Embryonic facial prominence (tissue), 1 donor: ENCODE results near the gene SEC16B.

Experiments
- DNase-seq: peaks from one replicate; pipeline ENCODE4 v3.0.0-alpha.2; 2016; ENCODE audit errors: extremely low spot score

Gene SEC16B

DNA sequence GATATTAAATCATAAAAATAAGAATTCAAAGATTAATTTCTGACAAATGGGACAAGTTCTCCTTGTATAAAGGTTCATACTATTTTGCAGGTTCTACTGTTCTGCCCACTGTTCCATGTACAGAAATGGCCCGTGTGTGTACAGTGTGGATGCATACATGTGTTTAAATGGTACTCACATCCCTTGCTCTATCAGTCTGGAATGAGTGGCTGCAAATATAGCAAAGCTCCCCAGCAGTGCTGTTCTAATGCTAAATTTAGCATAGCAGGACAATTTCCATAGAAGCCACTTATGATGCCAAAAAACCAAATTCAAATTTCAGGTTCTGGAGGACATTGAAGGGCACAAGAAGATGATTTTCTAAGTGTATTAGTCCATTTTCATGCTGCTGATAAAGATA is 9.4 kb upstream of the SEC16B start:
- no peak for DNase-seq

DNA sequence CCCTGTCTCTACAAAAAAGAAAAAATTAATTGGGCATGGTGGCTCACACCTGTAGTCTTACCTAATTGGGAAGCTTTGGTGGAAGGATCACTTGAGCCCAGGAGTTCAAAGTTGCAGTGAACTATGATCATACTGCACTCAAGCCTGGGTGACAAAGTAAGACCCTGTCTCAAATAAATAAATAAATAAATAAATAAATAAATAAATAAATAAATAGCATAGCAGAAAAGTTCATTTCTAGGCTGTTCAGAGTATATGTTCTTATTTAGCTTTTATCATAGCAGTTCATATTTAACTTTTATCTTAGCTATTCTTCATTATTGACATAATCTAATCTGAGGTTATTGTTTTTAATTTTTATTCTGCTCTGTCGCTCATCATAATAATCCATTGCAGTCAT is 8.7 kb upstream of the SEC16B start:
- DNase-seq, result no peak

DNA sequence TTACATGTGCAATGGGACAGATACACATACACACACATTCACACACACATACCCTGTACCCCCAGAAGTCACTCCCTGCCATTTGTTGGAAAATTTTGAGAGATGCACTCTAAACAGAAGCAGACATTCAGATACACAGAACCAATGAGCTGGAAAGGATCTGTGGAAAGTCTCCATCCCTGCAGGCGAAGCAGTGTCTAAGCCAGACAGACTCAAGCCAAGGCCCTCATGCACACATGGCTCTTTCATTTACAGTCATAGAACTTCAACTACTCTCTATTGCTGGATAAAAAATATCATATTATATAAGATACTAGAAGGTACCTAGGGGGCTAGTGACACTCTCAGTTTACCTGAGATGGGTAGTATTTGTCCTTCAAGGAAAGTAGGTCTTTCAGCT is 7.3 kb upstream of the SEC16B start:
- DNase-seq, result no peak

DNA sequence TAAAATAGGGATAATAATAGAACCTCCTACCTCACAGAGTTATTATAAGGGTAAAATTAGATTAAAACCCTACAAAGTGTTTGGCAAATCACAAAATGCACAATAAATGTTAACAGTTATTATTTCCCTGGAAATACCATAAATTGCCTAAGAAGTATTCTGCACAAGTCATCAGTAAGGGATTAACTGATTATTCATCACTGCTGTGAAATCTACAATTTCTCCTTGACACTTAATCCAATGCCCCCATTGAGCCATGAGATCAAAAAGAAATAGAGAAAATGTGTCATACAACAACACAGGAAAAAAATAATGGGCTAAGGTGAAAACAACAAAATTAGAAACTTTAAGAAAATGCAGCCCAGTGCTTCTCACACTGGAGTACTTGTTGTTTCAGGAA is 6.7 kb upstream of the SEC16B start:
- DNase-seq, result no peak

DNA sequence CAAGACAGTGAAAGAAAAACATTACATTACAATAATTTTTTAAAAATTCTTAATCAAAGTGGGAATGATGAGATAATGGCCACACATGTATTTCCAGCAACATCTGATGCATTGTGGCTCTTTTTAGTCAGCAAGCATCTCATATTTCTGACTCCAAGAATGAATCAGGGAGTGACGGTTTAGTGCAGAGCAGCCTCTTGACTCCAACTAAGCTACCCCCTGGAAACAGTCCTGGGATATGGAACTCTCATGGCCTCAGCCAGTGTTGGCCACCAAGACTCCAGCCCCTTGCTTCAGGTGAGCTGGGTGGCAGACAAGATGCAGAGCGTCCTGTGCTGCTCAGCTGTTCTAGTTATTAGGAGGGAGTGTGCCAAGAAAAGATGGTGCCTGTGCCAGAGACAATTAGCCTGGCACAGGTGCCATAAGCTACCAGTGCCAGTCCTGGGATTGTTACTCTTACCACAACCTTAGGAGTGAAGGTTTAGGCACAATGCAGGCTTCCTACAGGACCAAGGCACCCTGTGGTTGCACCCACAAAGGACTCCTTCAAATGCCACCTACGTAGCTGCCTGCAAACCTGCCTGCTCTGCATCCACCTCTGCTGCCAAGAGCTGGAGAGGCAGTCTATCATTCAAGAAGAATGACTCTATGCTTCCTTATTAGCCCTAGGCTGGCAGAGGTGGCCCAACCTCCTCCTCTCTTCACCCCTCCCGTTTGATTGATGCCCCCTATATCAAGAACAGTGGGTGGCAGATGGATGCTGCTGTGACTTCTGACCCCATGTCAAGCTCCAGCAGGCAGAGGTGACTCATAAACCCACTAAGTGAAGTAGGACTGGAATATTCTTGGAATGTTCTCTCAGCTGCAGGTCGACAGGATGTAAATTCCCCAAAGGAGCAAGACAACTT is 6.0 kb upstream of the SEC16B start:
- no peak for DNase-seq

DNA sequence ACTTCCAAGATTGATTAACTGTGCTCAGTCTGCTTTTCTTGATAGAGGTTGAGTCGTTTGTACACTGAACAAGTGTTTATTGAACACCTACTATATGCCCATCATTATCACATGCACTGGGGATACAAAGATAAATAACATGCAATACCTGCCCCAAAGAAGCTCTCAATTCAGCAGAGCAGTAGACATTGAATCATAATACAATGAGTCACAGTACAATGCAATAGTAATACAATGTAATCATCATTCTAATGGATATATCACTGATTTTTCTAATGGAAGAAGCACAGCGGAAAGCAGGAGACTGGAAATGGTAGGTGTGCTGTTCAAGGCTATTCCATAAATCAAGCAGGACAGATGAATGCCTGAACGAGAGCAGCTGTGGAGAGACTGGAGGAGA is 3.7 kb upstream of the SEC16B start:
- no peak for DNase-seq

DNA sequence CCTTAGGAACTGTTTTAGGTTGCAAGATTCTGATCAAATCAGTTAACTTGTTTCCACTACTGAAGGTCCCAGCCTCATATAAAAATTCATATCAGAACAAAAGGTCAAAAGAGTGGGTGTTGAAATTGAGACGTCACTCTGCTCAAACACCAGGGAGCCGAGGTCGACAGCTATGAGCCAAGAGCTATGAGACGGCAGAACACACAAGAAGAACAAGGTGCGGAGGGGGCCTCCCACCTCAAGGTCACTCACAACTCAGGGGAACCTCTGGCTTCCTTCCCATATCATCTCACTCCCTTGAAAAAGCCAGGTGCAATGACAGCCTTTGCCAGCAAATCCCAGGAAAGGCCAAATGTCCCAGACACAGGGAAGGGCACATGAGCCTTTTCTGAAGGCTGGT is 749 bp downstream of the SEC16B start:
- no peak for DNase-seq

DNA sequence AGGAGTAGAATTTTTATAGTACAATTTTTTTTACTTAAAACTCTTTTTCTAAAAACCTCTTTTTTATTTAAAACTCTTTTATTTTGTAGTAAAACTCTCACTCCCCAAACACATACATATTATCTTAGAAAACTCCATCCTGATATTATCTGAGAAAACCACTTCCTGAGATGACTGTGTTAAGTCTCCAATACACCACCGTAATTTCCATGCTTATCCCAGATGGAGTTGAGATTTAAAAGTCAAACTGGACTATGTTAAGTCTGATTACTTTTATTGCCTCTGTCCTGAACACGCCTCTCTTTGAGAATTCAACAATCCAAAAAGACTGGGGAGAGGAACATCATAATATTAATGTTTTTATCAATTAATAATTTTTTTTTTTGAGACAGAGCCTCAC is 3.7 kb downstream of the SEC16B start:
- no peak for DNase-seq

DNA sequence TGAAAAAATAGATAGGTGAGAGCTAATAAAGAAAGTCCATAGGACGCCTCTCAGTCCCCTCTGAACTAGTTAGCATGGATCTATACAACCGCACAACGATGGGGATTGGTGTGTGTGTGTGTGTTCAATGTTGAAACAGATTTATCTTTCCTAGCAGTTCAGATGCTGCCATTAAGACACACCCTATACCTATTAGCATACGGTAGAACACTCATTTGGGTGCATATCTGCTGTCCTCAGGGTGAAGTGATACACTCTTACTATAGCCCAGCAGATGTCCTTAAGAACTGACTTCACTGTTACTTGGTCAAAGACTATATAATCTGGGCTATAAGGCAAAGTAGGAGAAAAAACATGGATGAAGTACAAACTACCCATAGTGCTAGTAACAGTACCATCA is 4.6 kb downstream of the SEC16B start:
- no peak for DNase-seq

DNA sequence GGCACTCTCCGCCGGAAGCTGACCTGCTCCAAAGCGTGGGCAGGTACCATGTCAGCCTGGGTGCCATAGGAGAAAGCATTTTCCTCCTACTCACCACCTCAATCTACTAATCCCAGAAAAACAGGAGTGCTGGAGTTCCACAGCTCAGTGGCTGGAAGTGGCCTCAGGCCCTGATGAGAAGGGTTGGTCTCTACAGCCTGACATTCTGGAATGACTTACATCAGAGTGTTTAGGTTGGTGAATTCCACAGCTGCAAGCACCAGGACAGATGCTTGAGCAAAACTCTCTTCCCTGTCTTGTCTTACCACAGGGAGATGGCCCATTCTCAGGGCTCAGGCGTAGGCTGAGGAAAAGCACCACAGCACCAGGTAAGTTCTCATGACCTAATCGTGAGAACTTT is 5.5 kb downstream of the SEC16B start:
- no peak for DNase-seq

DNA sequence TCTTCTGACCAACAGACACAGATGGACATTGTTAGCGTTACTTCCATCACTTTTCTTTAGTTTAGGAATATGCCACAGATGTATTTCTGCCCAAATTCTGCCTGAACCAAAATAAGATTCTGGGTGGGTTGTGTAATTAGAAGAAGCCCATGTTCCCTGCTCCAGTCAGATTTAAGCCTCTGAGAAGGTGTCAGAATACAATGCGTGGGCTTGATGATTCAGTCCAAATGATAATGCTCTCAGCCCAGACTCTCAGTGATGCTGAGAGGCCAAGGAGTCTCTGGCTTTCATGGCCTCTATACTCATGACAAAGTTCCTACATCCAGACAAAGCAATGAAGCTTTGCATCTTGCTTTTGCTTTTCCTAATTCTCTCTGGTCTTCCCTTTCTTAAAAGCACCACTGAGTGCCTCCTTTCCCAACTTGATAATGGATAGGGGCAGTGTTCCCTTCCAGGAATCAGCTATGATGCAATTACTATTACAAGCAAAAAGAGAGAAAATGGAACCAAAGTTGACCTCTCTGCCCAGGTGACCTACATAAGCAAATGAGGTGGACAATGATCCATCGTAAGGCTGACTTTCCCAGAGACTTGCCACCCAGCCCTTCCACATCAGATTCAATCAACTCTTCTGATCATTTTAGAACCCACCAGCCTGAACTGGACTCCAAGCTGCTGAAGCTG is 8.8 kb downstream of the SEC16B start:
- no peak for DNase-seq

DNA sequence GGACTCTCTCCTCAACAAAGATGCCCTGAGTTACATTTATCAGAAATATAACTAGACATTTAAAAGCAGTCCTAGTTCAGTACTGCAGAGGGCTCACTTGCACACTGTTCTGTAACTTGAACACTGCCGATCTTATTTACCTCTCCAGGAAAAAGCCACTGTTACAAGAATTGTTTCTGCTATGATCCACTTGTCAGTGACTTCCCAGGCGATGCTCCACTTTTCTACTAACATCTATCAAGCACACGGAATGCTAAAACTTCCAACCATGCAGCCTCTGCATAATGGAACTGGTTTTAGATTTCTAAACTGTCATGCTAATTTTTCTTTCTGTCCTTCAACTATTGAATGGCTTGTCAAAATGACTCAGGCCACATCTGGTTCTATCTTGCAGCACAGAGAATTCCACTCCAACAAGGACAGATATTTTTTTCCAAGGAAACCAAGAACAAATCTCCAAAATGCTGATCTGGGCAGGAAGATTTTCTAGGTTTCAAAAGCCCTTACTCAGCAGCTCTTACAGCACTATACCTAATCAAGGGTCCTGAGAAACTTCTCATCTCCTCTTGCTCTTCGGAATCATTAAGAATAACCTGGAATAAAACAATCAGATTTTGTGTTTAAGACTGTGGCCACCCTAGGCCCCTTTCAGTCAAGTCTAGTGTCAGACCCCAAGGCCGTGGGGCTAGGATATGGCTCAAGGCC is 9.9 kb downstream of the SEC16B start:
- DNase-seq, result peak; percentile 31

DNA sequence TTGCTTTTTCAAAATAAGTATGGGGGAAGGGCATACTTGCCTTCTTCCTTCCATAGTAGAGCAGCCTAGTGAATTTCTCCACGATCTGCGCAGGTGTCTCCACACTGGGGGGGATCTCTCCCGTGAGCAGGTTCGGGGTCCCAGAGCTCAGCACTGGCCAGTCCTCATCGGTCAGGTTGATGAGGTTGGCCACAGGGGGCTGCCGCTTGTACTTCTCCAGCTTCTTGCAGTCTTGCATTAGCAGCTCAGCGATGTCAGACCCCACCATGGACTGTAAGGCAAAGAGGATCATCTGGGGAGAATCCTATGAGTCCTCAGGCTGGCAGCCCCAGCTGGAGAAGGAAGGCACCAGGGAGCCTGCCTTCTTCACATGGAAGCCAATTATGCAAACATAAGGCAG is 11.8 kb downstream of the SEC16B start:
- DNase-seq, result no peak

DNA sequence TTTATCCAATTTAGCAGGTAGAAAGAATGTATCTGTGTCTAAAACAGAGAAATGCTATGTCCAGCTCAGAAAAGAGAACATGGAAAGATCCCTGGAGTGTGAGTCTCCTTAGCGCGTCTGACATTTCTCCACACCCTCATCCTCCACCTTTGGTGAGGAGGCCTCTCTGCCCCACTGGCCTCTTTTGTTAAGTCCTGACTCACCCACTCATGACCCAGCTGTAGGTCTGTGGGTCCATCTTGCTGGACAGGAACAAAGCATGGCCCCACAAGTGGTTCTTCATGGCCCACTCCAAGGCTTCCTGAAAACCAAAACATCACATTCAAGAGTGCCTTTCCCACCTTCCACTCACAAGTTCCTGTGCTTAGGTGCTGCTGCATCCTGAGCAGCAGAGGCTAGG is 15.8 kb downstream of the SEC16B start:
- DNase-seq, result no peak

DNA sequence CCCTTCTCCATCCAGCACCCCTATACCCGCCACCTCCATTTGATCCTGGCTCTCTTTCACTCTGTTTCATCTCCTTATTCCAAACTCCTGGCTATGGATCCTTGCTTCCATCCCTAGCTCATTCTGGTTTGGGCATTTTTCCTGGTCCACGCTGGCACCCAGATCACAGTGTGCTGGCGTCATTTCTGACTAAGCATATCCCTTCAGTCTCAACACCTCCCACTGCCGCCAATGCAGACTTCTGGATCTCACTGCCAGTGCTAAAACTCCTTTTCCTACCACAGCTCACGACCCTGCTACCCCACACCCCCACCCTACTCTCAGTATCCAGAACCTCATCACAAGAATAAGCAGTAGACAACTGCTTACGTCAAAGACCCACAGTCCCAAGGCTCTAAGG is 16.3 kb downstream of the SEC16B start:
- DNase-seq, result no peak

DNA sequence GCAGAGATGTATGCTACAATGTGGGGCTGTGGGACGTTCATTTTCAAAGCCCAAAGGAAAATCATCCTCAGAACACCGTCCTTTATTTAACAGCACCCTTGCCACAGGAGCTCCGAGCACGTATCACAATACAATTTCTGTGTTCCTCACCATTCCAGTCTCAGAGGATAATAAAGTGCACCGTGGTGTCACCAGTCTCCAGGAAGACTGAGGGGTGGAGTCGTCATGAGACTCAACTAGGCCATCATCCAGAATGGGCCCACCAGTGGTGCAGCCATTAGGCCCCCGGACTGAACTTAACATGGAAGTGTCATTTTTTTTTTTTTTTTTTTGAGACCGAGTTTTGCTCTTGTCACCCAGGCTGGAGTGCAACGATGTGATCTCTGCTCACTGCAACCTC is 17.2 kb downstream of the SEC16B start:
- DNase-seq, result no peak

DNA sequence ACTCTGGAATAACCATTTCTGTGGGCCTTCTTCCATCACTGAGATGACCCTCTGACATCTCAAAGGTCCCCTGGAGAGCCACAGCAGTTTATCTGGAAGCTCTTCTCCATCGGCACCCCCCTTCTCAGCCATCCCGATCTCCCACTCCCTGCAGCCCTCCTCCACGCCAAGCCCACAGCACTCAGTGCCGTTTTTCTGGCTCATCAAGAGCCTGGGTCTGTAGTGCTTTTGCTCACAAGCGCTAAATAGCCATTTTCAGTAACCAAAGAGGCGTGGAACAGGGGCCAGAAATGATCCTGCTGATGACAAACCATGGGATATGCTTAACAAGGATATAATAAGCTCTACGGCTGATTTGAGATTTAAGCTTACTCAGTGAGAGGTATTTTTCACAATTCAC is 17.6 kb downstream of the SEC16B start:
- DNase-seq, result no peak

DNA sequence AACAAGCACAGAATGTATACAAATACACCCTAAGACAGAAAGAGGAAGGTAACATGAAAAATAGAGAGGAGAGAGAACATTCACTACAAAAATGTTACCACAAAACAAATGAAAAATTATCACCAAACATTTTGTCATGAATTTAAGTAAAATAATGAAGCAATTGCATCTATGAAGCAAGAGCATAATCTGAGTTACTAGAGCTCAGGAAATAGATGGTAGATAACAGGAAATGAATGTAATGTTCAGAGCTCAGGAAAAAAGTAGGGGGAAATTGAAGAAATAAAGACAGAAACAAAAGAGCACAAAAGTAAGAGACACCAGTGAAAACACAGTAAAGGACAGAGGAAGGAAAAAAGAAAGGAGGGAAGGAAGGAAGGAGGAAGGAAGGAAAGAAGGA is 19.4 kb downstream of the SEC16B start:
- DNase-seq, result no peak

DNA sequence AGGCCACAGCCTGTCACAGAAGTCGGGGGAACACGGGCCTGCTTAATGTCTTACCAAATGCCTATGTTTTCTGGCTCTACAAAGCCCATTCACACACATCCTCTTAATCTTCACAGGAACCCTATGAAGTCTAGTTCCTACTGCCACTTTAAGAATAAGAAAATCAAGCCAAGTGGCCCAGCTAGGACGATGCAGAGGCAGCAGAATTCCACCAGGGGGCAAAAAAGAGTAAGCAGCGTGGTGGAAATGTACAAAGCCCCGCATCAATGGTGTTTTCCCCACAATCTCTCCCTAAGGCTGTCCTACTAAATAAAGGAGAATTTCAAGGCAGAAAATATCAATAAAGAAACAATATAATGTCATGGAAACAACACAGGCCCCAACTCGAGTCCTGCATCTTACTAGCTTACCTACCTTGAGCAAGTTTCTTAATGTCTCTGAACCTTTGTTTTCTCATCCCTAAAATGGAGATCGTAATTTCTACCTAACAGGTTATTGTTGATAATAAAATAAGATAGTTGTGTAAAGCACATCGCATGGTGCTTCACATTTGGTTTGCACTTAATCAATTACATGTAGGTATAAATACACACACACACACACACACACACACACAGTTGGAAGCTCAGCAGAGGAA is 21.4 kb downstream of the SEC16B start:
- peak; percentile 56 for DNase-seq

DNA sequence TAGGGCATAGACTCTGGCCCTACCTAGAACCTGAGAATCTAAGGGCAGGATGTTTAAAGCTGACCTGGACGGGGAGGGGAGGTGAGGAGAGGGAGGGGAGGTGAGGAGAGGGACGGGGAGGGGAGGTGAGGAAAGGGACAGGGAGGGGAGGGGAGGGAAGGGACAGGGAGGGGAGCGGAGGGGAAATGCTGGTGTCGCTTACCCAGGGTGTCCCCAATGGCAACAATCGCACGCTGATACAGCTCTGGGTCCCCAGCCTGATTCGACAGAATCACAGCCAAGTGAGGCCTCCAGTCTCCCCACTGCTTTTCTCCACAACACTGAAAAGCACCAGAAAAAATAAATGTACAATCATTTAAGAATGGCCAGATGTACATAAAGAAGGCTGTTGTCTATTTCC is 22.2 kb downstream of the SEC16B start:
- DNase-seq, result no peak

DNA sequence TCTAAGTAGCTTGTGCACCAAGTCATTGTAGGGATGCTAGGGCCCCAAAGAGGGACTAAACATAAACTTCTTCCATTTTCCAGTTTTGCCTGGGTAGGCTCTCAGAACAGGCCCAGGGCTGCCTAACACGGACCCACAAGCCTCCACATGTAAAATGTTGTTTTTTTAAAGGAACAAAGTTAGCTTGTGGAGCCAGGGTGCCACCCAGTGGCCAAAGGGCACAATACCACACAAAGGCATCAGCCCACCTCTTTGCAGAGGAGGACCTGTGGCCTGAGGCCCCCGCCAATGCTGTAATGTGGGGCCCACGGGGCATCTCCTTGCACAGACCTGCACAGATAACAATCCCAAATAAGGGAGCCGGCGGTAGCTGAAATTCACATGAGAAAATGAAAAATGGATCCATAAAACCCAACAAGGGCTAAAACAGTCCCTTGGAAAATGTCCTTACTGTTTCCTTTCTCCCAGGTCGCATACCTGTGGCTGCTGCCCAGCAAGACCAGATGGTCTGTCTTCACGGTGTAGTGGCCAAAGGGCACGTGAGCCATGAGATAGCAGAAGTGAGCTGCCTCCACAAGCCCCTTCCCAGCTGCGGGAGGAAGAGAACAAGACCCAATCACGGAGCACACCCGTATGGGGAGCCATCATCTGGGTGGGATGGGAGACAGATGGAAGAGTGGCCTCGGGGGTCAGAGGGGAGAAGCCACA is 23.8 kb downstream of the SEC16B start:
- no peak for DNase-seq
